OCI-LY1 (cell line): ENCODE results near the gene CRYBG2.

Experiments
- H2AFZ ChIP-seq: fragments of 200-600 bp; sonication (generic), shearing (Covaris generic); 2 replicates; pipeline ENCODE4 v1.6.0; 2014; ENCODE audit warnings: antibody characterized with exemption, mild to moderate bottlenecking, low read length
- H3F3A ChIP-seq: fragments of 200-600 bp; sonication (generic), shearing (Covaris generic); 2 replicates; pipeline ENCODE4 v1.6.0; 2014; ENCODE audit warnings: mild to moderate bottlenecking, antibody characterized with exemption, low read length, moderate library complexity; ENCODE audit not compliant: insufficient read depth
- H3K27ac ChIP-seq: fragments of 200-600 bp; sonication (generic); 2 replicates; pipeline ENCODE4 v1.5.1; 2014; ENCODE audit warnings: low read length, mixed run types, mild to moderate bottlenecking, low read depth; ENCODE audit not compliant: poor library complexity, severe bottlenecking
- H3K27me3 ChIP-seq: fragments of 200-600 bp; sonication (generic); 2 replicates; pipeline ENCODE4 v1.6.0; 2014; ENCODE audit warnings: antibody characterized with exemption, mild to moderate bottlenecking, low read length, moderate library complexity; ENCODE audit not compliant: insufficient read depth
- H3K36me3 ChIP-seq: fragments of 200-600 bp; sonication (generic); 2 replicates; pipeline ENCODE4 v1.6.1; 2014; ENCODE audit warnings: mild to moderate bottlenecking, antibody characterized with exemption, low read length, moderate library complexity, mixed read lengths; ENCODE audit not compliant: insufficient read depth
- H3K4me1 ChIP-seq: fragments of 200-600 bp; sonication (generic); 2 replicates; pipeline ENCODE4 v1.5.1; 2014; ENCODE audit warnings: mild to moderate bottlenecking, low read length, moderate library complexity; ENCODE audit not compliant: insufficient read depth, severe bottlenecking
- H3K4me2 ChIP-seq: fragments of 200-600 bp; sonication (generic), shearing (Covaris generic); 2 replicates; pipeline ENCODE4 v1.6.1; 2014; ENCODE audit warnings: low read length
- H3K4me3 ChIP-seq: fragments of 200-600 bp; sonication (generic); 2 replicates; pipeline ENCODE4 v1.5.1; 2014; ENCODE audit warnings: low read length, low read depth, mild to moderate bottlenecking, mixed read lengths; ENCODE audit not compliant: poor library complexity, severe bottlenecking
- H3K79me2 ChIP-seq: fragments of 200-600 bp; shearing (Covaris generic); 2 replicates; pipeline ENCODE4 v1.6.1; 2016; ENCODE audit warnings: mixed run types, low read length, mixed read lengths; ENCODE audit not compliant: insufficient read depth
- H3K9ac ChIP-seq: fragments of 200-600 bp; sonication (generic), shearing (Covaris generic); 2 replicates; pipeline ENCODE4 v1.6.1; 2014; ENCODE audit warnings: mild to moderate bottlenecking, low read length, mixed read lengths
- H3K9me2 ChIP-seq: fragments of 200-600 bp; sonication (generic), shearing (Covaris generic); 2 replicates; pipeline ENCODE4 v1.6.1; 2014; ENCODE audit warnings: low read depth, mild to moderate bottlenecking, low read length, mixed read lengths
- H3K9me3 ChIP-seq: fragments of 200-600 bp; shearing (Covaris generic); 2 replicates; pipeline ENCODE4 v1.6.1; 2014; ENCODE audit warnings: low read length, mixed read lengths
- H4K20me1 ChIP-seq: fragments of 200-600 bp; sonication (generic), shearing (Covaris generic); 2 replicates; pipeline ENCODE4 v1.6.0; 2016; ENCODE audit warnings: mild to moderate bottlenecking, low read length; ENCODE audit not compliant: insufficient read depth
- EZH2 ChIP-seq: fragments of 200-600 bp; sonication (generic), shearing (Covaris generic); IDR thresholded peaks from 2 replicates; pipeline ENCODE4 v1.8.0; 2017; ENCODE audit warnings: borderline replicate concordance, mixed run types, mild to moderate bottlenecking, antibody characterized with exemption, low read length, moderate library complexity, mixed read lengths
- TF ChIP-seq, protein P1 (sequence below): fragments of 200-600 bp; sonication (generic), shearing (Covaris generic); IDR thresholded peaks from 2 replicates; pipeline ENCODE4 v1.5.1; 2017; ENCODE audit warnings: mild to moderate bottlenecking, antibody characterized with exemption, low read length, moderate library complexity, mixed read lengths

The CRYBG2 gene

DNA sequence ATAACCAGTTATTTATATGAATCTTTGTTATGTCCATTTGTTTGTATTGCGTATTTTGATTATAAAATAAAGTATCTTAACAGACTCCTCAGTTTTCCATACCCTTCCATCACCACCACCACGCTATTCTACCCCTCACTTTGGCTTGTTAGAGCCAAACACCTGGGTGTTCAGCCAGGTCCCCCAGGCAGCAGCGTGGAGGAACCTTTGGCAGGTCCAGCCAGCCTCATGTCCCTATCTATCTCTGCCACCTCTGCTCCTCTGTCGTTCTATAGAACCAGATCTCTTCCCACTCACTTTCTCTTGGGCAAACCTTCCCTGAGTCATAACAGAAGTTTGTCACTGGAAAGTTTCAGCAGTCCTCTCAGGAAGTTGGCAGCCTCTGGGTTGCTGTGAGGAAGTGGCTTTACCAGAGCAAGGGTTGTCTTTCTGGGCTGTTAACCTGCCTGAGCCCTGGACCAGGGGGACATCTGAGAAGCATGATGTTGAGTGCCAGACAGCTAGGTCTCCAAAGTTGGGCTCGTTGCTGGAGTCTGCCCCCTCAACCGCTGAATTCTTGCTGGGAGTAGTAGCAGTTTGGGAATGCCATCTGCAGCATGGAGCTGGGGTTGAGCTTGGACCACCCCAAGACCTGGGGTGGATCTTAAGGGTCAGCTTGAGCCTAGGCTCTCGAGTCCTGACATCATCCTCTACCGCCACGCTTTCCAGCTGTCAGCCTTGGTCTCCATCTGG, 75.0 kb downstream of the CRYBG2 start:
- no peak overlapping the region for H2AFZ ChIP-seq
- H3K27ac ChIP-seq = peak overlapping the region; percentile 85
- 0 out of 2 replicates have a peak, but pooled peaks cover 10% of the 10 kb centered on the region for H3F3A ChIP-seq

DNA sequence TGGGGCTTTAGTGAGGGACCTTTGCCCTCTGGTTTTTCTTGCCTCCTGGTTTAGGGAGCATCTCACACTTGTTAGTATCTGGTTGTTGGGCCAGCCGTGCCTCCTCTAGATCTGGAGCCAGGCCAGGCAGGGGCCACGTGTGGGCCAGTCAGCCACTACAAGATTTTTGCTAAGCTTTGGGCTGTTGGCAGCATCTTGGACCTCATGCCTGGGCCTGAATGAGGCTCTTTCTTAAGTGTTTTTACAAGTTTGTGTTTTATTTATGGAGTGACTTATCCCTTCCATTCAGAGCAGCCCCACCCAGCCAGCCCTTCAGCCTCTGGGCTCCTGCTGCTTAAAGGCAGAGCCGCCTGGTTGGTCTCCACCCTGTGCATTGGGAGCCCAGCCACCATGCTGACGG, 75.6 kb downstream of the CRYBG2 start:
- TF ChIP-seq, protein P1, sequence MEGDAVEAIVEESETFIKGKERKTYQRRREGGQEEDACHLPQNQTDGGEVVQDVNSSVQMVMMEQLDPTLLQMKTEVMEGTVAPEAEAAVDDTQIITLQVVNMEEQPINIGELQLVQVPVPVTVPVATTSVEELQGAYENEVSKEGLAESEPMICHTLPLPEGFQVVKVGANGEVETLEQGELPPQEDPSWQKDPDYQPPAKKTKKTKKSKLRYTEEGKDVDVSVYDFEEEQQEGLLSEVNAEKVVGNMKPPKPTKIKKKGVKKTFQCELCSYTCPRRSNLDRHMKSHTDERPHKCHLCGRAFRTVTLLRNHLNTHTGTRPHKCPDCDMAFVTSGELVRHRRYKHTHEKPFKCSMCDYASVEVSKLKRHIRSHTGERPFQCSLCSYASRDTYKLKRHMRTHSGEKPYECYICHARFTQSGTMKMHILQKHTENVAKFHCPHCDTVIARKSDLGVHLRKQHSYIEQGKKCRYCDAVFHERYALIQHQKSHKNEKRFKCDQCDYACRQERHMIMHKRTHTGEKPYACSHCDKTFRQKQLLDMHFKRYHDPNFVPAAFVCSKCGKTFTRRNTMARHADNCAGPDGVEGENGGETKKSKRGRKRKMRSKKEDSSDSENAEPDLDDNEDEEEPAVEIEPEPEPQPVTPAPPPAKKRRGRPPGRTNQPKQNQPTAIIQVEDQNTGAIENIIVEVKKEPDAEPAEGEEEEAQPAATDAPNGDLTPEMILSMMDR = no peak
- no peak for TF ChIP-seq EZH2
- Histone ChIP-seq H3K27me3 (no peaks in the 10 kb centered on the region), H3K9me3 (no peaks in the 10 kb centered on the region), H4K20me1 (no peaks in the 10 kb centered on the region), H3K4me1 (peaks cover 34% of the 10 kb centered on the region), H3K36me3 (peaks cover 53% of the 10 kb centered on the region), H3K27ac (no peak overlapping the region), H3K9ac (no peak overlapping the region), H3F3A (0 out of 2 replicates have a peak, but pooled peaks cover 10% of the 10 kb centered on the region), H3K79me2 (no peaks in the 10 kb centered on the region), H2AFZ (no peak overlapping the region), H3K4me3 (no peak overlapping the region), H3K9me2 (no peaks in the 10 kb centered on the region), H3K4me2 (no peak overlapping the region)

More for the DNA sequence above, 75.0 kb downstream of the CRYBG2 start:
- Histone ChIP-seq H3K4me1 (peaks cover 36% of the 10 kb centered on the region), H4K20me1 (no peaks in the 10 kb centered on the region), H3K9me3 (no peaks in the 10 kb centered on the region), H3K79me2 (no peaks in the 10 kb centered on the region), H3K4me3 (peak overlapping the region; percentile 89), H3K4me2 (peak overlapping the region; percentile 100), H3K36me3 (peaks cover 54% of the 10 kb centered on the region), H3K27me3 (no peaks in the 10 kb centered on the region), H3K9me2 (no peaks in the 10 kb centered on the region), H3K9ac (peak overlapping the region; percentile 95)
- no peak for TF ChIP-seq EZH2
- TF ChIP-seq, protein P1 = no peak

DNA sequence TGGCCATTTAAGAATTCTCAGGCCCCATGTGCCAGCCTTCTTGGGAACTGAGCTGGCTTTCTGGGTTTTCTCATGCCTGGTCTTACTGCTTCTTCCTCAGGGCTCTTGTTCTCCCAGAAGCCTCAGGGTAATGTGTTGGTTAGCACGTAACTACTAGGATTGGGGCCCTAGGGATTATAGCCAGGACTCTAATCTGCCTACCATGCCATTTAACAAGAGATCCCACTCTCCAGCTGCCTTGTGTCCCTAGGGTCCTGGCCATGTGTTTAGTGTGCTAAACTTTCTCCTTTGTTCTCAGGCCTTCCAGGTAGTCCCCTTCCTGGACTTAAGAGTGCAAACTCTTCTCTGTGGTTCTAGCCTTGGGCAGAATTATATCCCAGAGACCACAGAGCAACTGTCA, 76.2 kb downstream of the CRYBG2 start:
- Histone ChIP-seq H3K9me2 (no peaks in the 10 kb centered on the region), H3K27ac (no peak overlapping the region), H3K9ac (no peak overlapping the region), H2AFZ (no peak overlapping the region), H3K4me3 (no peak overlapping the region), H4K20me1 (no peaks in the 10 kb centered on the region), H3F3A (0 out of 2 replicates have a peak, but pooled peaks cover 10% of the 10 kb centered on the region), H3K9me3 (no peaks in the 10 kb centered on the region), H3K79me2 (no peaks in the 10 kb centered on the region), H3K4me2 (no peak overlapping the region), H3K27me3 (no peaks in the 10 kb centered on the region), H3K4me1 (peaks cover 34% of the 10 kb centered on the region), H3K36me3 (peaks cover 59% of the 10 kb centered on the region)
- TF ChIP-seq, protein P1 = no peak
- TF ChIP-seq EZH2 = no peak
